Caco-2 (cell line): Measurements from ENCODE around the gene TP63. TPM values are rescaled to one million over a fixed set of nuclear protein-coding genes. Genes with fewer than 3 reads are reported as not detected.

Experiments
- BruUV-seq: library from RNA; stranded (reverse); fragments of 400-500 nt; replicated peaks from 2 replicates; lab custom pipeline; 2021; lab: Mats Ljungman, UMichigan
- CTCF ChIA-PET: fragments of 300-600 bp; sonication (Branson Sonifier 250); formaldehyde crosslinking; loops from one replicate; lab custom pipeline; 2022; ENCODE audit warnings: antibody characterized with exemption; lab: Charles Lee
- POLR2A ChIA-PET: fragments of 300-600 bp; sonication (Branson Sonifier 250); formaldehyde crosslinking; loops from one replicate; lab custom pipeline; 2022; ENCODE audit warnings: antibody characterized with exemption; lab: Charles Lee
- DNase-seq, 2 experiments: peaks; one replicate each; pipeline versions ENCODE4 v3.0.0 to v3.0.0-alpha.2; 2020 to 2022
- H3K27me3 ChIP-seq: replicated peaks from 2 replicates; pipeline ENCODE4 v1.6.0; 2011; ENCODE audit warnings: low read length; ENCODE audit not compliant: control insufficient read depth, insufficient read depth
- H3K36me3 ChIP-seq: 2 replicates; pipeline ENCODE4 v1.5.1; 2011; ENCODE audit warnings: low read length; ENCODE audit not compliant: control insufficient read depth, insufficient read depth
- H3K4me1 ChIP-seq: fragments of 250-450 bp; sonication (Bioruptor Pico); 2 replicates; pipeline ENCODE4 v1.5.1; 2020; ENCODE audit warnings: mild to moderate bottlenecking
- H3K4me3 ChIP-seq: 2 replicates; pipeline ENCODE4 v1.5.1; 2011; ENCODE audit warnings: low read depth, mild to moderate bottlenecking, control low read depth, low read length
- H3K9me3 ChIP-seq: fragments of 250-450 bp; sonication (Bioruptor Pico); 2 replicates; pipeline ENCODE4 v1.5.1; 2020; ENCODE audit warnings: mild to moderate bottlenecking, moderate library complexity
- H3K27ac Mint-ChIP-seq: one replicate; pipeline ENCODE4 v1.8.0; 2022; ENCODE audit warnings: mixed read lengths; ENCODE audit not compliant: unreplicated experiment
- H3K27me3 Mint-ChIP-seq: one replicate; pipeline ENCODE4 v1.8.0; 2022; ENCODE audit warnings: mixed read lengths; ENCODE audit not compliant: insufficient read depth, unreplicated experiment
- H3K36me3 Mint-ChIP-seq: one replicate; pipeline ENCODE4 v1.8.0; 2022; ENCODE audit warnings: mild to moderate bottlenecking, mixed read lengths; ENCODE audit not compliant: insufficient read depth, unreplicated experiment
- H3K4me1 Mint-ChIP-seq: one replicate; pipeline ENCODE4 v1.8.0; 2022; ENCODE audit warnings: low read depth, mixed read lengths; ENCODE audit not compliant: unreplicated experiment
- H3K4me3 Mint-ChIP-seq: one replicate; pipeline ENCODE4 v1.8.0; 2022; ENCODE audit warnings: mild to moderate bottlenecking, moderate library complexity, mixed read lengths; ENCODE audit not compliant: unreplicated experiment
- H3K9me3 Mint-ChIP-seq: one replicate; pipeline ENCODE4 v1.8.0; 2022; ENCODE audit warnings: mixed read lengths; ENCODE audit not compliant: unreplicated experiment
- intact Hi-C: fragments of 100-400 bp; cut with micrococcal nuclease; formaldehyde crosslinking; loops from one replicate; pipeline ENCODE4 v1.10.0; 2022; ENCODE audit not compliant: unreplicated experiment
- total RNA-seq: library from RNA; stranded (reverse); gene quantifications from 2 replicates; pipeline ENCODE4 v1.2.3, GENCODE V29; 2022
- TF ChIP-seq, protein P1 (sequence below), 2 experiments: fragments of 200-600 bp in 1 of 2; IDR thresholded peaks; 1 replicate in 1 of 2; 2 replicates in 1 of 2; pipeline versions ENCODE4 v1.5.1 to v1.8.0; 2011 to 2022; ENCODE audit warnings: antibody characterized with exemption in 1 of 2, control low read depth in 1 of 2, inconsistent platforms in 1 of 2, low read depth in 1 of 2, low read length in 1 of 2, mild to moderate bottlenecking in 1 of 2, moderate library complexity in 1 of 2; ENCODE audit not compliant: insufficient read depth in 1 of 2, severe bottlenecking in 1 of 2, unreplicated experiment in 1 of 2

Gene TP63
- total RNA-seq, 1 experiment from 2014 or later, result 1.2 TPM

DNA sequence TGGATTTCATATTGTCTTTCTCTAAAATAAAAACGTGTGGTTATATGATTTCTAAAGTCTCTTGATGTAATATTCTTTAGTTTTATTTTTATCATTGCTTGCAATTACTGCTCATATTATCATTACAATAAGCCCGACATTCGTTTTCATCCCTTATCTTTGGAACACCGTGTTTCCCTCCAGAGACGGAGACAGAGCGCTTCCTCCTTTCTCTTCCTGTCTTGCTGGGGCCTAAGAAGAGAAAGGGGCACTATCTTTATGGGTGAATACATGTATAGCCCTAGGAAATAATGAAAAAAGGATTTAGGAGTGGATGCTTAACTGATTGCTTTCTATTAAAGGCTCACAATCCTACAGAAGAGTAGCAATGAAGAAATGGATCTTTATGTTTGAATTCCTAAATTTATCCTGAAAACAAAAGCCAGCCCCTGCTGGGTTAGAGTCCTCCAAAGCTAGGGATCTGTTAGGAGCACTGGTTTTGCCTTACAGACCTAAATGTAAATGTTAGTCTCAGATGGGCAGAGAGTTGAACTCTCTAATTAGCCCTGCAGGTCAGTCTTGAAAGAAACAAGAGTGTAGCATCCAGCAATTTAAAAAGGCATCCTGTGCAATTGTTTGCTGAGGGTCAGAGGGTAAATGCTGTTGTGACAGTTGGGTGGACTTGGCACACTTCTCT is 145.1 kb downstream of the TP63 start:
- H3K27me3 Mint-ChIP-seq, result no peaks in the 10 kb centered on the region
- no peak overlapping the region for H3K4me3 Mint-ChIP-seq
- H3K4me1 ChIP-seq, result peaks cover 30% of the 10 kb centered on the region
- no peaks in the 10 kb centered on the region for H3K36me3 Mint-ChIP-seq
- TF ChIP-seq, protein P1, sequence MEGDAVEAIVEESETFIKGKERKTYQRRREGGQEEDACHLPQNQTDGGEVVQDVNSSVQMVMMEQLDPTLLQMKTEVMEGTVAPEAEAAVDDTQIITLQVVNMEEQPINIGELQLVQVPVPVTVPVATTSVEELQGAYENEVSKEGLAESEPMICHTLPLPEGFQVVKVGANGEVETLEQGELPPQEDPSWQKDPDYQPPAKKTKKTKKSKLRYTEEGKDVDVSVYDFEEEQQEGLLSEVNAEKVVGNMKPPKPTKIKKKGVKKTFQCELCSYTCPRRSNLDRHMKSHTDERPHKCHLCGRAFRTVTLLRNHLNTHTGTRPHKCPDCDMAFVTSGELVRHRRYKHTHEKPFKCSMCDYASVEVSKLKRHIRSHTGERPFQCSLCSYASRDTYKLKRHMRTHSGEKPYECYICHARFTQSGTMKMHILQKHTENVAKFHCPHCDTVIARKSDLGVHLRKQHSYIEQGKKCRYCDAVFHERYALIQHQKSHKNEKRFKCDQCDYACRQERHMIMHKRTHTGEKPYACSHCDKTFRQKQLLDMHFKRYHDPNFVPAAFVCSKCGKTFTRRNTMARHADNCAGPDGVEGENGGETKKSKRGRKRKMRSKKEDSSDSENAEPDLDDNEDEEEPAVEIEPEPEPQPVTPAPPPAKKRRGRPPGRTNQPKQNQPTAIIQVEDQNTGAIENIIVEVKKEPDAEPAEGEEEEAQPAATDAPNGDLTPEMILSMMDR (IDR thresholded peaks at IDR 0.05; ENCODE audit: insufficient read depth in 1 of 2, low read depth in 1 of 2, low read length in 1 of 2, severe bottlenecking in 1 of 2, unreplicated experiment in 1 of 2), result no peak
- no peaks in the 10 kb centered on the region for H3K36me3 ChIP-seq
- no peak overlapping the region for H3K27ac Mint-ChIP-seq
- CTCF ChIA-PET, result no interaction called here
- no peaks in the 10 kb centered on the region for H3K9me3 Mint-ChIP-seq
- H3K9me3 ChIP-seq, result no peaks in the 10 kb centered on the region
- H3K4me1 Mint-ChIP-seq, result peaks cover 17% of the 10 kb centered on the region
- H3K27me3 ChIP-seq, result no peaks in the 10 kb centered on the region
- POLR2A ChIA-PET, result no interaction called here
- DNase-seq, result no peak
- BruUV-seq, result no TSS peak
- intact Hi-C loops, result no loop called here
- no peak overlapping the region for H3K4me3 ChIP-seq

DNA sequence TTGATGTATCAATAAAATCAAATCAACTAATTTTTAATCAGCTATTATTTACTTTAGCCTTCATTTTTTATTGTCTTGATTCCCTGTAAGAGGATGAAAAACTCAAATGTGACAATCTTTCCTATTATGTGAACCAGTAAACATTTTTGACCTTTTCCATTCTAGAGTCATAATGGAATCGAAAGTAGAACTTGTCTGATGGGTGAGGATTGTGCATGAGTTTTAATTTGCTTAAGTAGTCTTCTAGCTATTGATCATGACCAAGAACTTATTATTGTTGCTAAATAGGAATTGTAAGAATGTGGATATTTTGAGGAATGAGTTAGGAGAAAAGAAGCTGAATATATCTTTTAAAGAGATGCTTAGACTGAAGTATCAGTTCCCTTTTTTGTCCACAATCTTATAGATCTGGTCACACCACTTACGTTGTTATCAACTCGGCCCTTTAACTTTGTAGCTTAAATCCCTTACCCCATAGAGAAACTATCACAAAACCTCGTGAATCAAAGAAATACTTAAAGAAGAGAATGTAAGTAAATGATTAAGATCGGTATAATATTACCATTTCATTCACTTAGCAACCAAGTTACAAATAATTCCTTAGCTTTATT is 147.3 kb downstream of the TP63 start:
- CTCF ChIA-PET, result no interaction called here

DNA sequence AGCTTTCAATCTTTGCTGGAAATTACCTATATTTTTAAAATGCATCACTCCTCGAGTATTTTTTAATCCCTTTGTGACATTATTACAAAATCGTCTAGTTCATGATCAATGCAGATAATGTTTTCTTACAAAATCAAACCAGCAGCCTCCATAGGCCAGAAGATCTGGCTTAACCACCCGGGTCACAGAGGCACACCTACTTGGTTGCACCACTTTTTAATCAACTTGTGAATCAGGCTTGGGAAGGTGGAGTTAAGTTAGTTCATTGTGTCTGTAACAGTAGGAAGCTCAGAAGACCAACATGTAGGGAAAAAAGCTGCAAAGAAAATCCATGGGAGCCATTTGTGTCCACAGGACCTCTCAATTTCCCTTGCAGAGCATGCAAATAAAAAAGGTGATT is 148.0 kb downstream of the TP63 start:
- intact Hi-C loops, result no loop called here
- no peak overlapping the region for H3K27ac Mint-ChIP-seq
- H3K27me3 ChIP-seq, result no peaks in the 10 kb centered on the region
- no peaks in the 10 kb centered on the region for H3K4me1 Mint-ChIP-seq
- no peaks in the 10 kb centered on the region for H3K9me3 Mint-ChIP-seq
- DNase-seq, result no peak
- no peaks in the 10 kb centered on the region for H3K36me3 ChIP-seq
- H3K9me3 ChIP-seq, result no peaks in the 10 kb centered on the region
- no peak overlapping the region for H3K4me3 Mint-ChIP-seq
- TF ChIP-seq, protein P1 (IDR thresholded peaks at IDR 0.05; ENCODE audit: insufficient read depth in 1 of 2, low read depth in 1 of 2, low read length in 1 of 2, severe bottlenecking in 1 of 2, unreplicated experiment in 1 of 2), result no peak
- ChIA-PET CTCF (no interaction called here), POLR2A (no interaction called here)
- no TSS peak for BruUV-seq
- H3K27me3 Mint-ChIP-seq, result no peaks in the 10 kb centered on the region
- H3K4me1 ChIP-seq, result peaks cover 8% of the 10 kb centered on the region; the same call in 1 of the 2 replicates
- H3K36me3 Mint-ChIP-seq, result no peaks in the 10 kb centered on the region
- H3K4me3 ChIP-seq, result no peak overlapping the region

More for the DNA sequence above, 147.3 kb downstream of the TP63 start:
- no peaks in the 10 kb centered on the region for H3K27me3 Mint-ChIP-seq
- no peak overlapping the region for H3K27ac Mint-ChIP-seq
- H3K36me3 Mint-ChIP-seq, result no peaks in the 10 kb centered on the region
- Histone ChIP-seq H3K27me3 (no peaks in the 10 kb centered on the region), H3K4me3 (no peak overlapping the region), H3K4me1 (peaks cover 10% of the 10 kb centered on the region), H3K9me3 (no peaks in the 10 kb centered on the region), H3K36me3 (no peaks in the 10 kb centered on the region)
- no peak overlapping the region for H3K4me3 Mint-ChIP-seq
- H3K9me3 Mint-ChIP-seq, result no peaks in the 10 kb centered on the region
- POLR2A ChIA-PET, result no interaction called here
- no TSS peak for BruUV-seq
- no peak for DNase-seq
- intact Hi-C loops, result no loop called here
- TF ChIP-seq, protein P1 (IDR thresholded peaks at IDR 0.05; ENCODE audit: insufficient read depth in 1 of 2, low read depth in 1 of 2, low read length in 1 of 2, severe bottlenecking in 1 of 2, unreplicated experiment in 1 of 2), result no peak
- no peaks in the 10 kb centered on the region for H3K4me1 Mint-ChIP-seq
